Activated CD8-positive, alpha-beta memory T cell treated with anti-CD3 and anti-CD28 coated beads, Interleukin-2, amount 50 U/mL, for 24 hours (primary cell): ENCODE results near the gene TNC.
"Not testable (repeated sequence)": the region's sequence is repeated elsewhere in the genome, so short reads cannot be mapped to it uniquely, and the experiment has no call there.

Source experiments
- DNase-seq: peaks from one replicate; pipeline ENCODE4 v3.0.0-alpha.2; 2020; ENCODE audit errors: extremely low read depth

The TNC gene

GRCh38 chr9:115135821-115136778, 18.1 kb upstream of the TNC start:
- no peak for DNase-seq

DNA sequence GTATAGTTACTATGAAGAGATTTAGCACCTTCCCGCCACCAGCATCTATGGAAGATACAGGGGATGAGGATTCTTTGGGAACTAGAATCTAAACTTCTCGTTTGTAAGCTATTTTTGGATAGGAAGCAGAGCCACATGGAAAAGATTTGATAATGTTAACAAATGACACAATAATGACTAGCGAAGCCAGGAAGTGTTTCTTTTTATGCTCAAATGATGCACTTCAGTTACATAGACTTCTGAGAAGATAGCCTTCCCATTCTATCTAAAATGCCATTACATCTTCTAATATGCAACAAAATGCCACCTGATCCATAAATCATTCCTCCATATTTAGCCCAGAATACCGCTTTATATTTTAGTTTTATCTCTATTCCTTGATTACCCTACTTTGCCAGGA, 17.0 kb upstream of the TNC start:
- DNase-seq = no peak

- no peak for DNase-seq
Measured at GRCh38 chr9:115133649-115134048, 15.7 kb upstream of the TNC start.

- DNase-seq = no peak
Measured at GRCh38 chr9:115132648-115133047, 14.7 kb upstream of the TNC start.

DNA sequence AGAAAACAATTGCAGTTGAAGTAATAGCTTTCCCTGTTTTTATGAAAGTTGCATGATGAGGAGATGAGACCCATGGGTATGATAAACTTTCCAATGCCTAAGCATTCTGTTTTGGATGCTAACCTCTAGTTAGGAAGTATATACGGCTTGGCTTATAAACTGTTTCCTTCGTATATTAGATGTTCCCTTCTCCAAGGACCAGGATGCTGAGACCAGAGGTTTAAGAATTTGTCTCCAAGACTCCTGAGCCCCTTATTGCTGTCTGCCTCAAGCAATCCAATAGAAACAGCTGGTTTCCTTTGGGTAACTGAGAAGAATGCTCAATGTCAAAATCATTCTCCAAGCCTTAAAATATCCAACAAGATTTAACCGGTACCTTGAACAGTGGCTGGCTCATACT, 12.2 kb upstream of the TNC start:
- DNase-seq = no peak

GRCh38 chr9:115128726-115129125, 10.8 kb upstream of the TNC start:
- not testable (repeated sequence) for DNase-seq

GRCh38 chr9:115127191-115127817, 9.3 kb upstream of the TNC start:
- no peak for DNase-seq

DNA sequence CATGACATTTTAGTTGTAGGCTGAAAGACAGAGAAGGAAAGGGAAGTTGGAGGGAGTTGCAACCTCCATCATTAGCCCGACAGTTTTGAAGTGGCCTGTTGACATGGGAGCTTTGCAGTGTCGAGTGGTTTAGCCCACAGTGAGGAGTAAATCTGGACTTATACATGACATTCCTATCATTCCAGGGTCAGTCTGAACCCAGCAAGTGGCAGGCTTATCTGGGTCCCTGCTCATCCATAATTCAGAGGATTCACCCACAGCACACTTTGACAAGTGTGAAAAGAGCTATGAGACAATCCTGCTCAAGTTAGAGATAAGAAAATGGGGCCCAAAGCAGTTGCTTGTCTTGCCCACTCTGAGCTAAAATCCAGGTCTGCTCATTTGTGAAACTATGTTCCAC, 8.4 kb upstream of the TNC start:
- no peak for DNase-seq

GRCh38 chr9:115122937-115123336, 5.0 kb upstream of the TNC start:
- no peak for DNase-seq

- DNase-seq = no peak
Measured at GRCh38 chr9:115121181-115121580, 3.2 kb upstream of the TNC start.

DNA sequence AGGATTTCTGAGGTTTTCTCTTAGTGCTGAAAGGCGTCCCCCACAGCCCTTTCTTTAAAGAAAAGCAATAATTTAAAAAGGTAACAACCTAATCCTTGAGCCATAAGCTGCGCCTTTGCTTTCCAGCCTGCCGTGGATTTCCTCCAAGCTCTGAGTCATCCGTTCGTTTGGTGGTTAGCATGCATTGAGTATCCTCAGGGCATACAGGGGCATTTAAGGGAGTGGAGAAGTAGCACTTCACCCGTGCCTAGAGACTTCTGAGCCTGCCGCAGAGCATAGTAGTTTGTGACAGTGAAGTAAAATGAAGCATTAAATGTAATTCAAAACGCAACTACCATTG, 892 bp upstream of the TNC start:
- no peak for DNase-seq

DNA sequence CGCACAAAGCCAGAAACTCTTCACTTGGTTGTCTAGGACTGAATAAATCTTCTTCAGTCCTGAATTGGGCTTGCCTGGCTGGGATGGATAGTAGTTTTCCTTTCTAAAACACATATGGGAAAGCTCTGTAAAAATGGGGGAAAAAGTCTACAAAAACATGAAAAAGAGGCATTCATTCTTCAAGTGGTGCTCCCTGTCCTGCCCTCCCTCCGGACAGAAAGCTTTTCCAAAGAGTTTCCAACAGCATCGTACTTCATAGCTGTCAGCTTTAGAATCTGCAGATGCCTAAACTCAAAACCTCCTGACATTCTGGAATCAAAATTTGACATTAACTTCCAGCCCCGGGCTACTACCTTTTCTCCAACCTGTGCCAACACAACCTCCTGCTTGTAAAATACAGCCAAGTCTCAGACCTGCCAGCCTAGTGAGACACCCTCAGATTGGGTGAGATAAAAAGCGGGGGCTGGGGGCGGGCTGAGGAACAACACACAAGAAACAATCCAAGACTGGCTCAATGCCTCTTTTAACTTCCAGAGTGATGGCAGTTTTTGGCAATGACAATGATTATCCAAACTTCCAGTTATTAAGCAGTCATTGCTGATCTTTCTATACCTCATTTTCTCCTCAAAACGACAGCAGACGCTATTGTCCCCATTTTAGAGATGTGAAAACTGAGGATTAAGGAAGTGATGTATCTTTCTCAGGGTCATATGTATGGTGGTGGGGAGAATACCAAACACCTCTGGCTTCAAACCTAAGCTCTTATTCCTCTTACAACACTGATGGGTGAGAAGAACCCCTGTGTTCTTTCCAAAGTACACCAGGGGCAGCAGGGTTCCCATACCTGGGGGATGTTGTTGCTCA, 1.3 kb downstream of the TNC start:
- DNase-seq = no peak

DNA sequence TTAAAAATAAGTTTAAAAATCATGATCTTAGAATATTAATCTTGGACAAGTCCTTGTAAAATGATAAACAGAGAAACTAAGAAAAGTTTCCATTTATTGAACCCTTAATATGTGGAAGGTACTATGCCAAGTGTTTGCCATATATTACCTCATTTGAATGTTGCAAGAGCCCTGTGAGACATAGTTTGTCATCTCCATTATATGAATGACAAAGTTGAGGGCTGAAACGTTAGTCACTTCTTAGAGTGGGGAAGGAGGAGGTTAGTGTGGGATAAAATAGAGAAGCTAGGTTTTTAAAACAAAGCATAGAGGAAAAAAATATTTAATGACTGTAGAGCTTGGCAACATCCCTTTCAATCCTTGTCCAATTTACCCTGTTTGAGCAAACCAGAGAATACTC, 2.0 kb downstream of the TNC start:
- no peak for DNase-seq

- DNase-seq = no peak
Measured at GRCh38 chr9:115115117-115115880, 2.7 kb downstream of the TNC start.

DNA sequence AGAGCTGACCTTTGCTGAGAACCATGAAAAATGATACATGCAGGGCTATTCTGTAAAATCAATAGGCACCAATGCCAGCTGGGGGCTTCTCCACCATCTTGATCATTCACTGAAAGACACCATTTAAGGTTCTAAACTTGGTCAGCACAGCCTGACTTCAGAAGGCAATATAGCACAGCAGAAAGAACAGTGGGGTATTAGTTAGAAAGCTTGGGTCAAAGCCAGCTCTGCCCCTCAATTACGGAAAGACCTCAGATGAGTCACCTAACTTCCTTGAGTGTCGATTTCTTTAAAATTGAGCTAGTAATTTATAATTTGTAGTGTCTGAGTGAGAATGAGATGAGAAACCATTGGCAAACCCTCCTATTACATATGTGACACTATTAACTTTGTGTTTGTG, 3.4 kb downstream of the TNC start:
- no peak for DNase-seq

DNA sequence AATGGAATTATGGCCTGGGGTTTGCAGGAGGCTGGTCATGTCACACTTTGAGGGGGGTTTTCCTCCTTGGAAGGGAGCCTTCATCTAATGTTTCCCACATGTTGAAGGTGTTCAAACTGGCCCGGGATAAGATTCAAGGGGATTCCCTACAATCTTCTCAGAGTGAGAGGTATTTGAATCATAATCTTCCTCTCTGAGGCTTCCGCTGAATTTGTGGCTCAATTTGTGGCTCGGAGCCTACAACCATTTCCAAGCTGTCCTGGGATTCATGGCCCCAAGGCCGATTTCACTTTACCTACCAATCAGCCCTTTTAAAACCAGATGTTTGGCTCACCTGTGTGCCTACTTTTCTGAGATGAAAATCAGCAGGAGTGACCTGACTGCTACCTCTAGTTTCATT, 3.9 kb downstream of the TNC start:
- DNase-seq = no peak

DNA sequence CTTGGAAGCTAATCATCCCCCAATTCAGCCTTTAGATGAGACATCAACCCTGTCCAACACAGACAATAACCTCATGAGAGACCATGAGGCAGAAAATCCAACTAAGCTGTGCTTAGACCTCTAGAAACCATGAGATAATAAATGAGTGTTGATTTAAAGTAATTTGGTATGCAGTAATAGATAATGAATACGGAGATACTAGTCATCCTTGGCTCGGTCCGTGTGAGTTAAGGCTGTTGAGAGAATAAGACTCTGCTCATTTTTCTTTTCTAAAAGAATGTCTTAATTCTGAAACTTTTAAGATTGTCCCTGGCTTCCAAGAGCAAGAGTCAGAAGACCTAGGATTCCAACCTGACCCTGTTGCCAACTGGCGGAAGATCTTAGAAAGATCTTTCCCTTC, 6.1 kb downstream of the TNC start:
- no peak for DNase-seq

- no peak for DNase-seq
Measured at GRCh38 chr9:115109486-115109885, 8.5 kb downstream of the TNC start.

DNA sequence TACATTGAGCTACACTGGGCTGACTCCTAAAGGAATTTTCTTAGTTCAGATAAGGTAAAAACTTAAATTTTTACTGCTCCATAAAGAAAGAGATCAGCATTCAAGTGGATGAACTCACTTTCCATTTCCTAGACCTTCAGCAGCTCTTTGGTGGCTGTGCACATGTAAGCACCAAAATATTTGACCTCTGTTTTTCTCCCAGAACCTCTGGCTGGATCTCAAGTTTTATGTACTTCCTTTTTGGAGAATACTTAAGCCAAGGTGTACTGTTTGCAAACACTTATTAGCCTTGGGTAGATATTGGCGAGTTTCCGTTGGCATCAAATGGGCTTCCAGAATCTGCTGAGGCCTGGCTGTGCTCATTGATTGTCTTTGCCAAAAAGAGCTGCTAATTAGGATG, 10.3 kb downstream of the TNC start:
- DNase-seq = no peak

DNA sequence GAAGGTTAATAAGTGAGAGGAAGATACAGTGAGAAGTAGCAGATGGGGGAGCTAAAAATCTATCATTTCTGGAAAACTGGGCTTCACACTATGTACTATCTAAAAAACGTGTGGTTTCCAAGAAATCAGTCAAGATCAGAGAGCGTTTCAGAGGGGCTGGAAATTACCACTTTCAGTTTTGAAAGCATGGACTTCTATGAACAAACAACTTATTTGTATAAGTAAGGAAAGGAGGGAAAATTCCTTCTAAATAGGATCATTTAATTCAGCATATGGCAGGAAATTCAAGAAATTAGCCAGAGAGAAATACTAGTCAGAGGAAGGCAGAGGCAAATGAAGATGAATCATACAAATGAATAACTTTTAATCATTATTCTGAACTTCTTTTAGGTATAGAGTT, 11.3 kb downstream of the TNC start:
- DNase-seq = no peak

DNA sequence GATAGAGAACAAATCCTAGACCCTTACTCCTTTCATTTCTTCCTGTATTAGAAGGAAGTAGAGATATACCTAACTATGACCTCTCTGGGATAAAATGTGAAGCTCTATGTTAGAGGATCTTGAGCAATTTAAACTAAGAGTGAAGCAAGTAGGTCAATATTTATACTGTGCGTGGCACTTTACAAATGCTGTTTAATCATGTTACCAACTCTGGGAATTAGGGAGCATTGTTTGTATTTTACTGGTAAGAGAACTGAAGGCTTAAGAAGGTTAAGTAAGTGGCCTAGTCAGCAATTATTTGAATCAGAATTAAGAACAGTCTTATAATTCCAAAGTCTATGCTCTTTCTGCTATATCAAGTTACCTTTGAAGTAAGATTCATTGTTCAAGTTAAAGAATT, 12.0 kb downstream of the TNC start:
- no peak for DNase-seq

DNA sequence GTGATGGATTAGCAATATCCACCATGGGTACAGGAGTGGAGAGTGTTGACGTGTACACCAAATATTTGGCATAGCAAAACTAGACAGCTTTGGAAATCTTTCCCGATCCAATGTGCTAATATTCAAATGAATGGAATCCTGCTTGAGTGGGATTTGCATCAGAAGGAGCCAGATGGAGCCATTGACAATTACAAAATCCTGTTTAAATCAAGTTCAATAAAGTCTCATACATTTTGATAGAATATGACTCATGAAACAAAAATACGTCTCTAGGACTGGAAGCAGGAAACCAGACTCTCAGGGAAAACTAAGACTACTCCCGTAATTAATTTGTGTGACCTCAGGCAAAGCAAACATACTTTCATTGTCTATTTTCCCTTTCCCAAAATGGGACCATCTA, 13.0 kb downstream of the TNC start:
- DNase-seq = no peak
